Cerebellar nuclear complex (tissue), 1 donor: ENCODE results near the gene APOB.

Experiments
- DNase-seq, 2 experiments: peaks; one replicate each; lab custom pipeline; 2025; lab: John Stamatoyannopoulos, UW

Gene APOB

GRCh38 chr2:21046506-21046905 lies 2.6 kb upstream of the APOB start:
- no peak for DNase-seq

- DNase-seq = no peak
These were observed 960 bp upstream of the APOB start for GRCh38 chr2:21044694-21045371.

DNA sequence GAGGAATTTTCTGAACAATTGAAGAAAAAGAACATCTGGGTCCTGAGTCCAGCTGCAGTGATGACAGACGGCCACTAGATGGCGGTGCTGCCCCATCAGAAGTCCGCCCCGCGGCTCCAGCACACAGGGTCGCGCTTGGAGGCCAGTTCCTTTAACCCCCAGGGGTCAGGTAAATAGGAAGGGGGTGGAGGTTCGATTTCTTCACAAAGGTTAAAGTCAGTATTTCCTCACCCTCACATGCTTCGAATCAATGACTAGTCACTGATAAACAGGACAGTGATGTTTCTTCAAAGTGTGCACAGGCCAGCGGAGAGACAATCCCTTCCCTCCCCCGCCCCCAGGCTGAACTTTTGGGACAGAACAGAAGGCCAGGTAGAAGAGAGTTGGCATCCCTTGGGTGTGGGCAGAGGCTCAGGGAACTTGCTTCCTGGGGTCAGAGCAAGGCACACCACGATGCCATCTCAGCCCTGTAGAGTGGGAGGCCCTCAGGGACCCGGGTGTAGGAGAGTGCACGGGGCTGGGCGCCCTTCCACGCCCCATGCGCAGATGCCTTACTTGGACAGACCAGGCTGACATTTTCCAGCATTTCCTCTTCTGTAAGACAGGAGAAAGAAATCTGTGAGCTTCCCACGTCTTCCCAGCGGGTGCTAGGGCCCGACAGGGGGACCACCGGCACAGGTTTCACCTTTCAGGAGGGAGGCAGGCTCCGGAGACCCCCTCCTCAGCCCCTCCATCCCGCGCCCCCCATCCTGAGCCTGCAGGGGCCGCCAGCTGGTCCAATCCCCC lies 722 bp downstream of the APOB start:
- DNase-seq = no peak

DNA sequence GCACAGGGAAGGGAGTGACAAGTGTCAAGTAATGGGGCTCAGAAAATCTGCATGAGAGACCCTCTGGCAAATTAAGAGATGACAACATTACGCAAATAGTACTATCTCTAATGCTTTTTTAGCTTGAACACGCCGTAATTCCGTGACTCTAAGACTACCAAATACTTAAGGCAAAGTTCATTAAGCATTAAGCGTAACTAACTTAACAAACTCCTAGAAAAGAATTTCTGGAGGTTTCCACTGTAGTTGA lies 1.2 kb downstream of the APOB start:
- no peak for DNase-seq

GRCh38 chr2:21041943-21042707 lies 1.7 kb downstream of the APOB start:
- DNase-seq = no peak

DNA sequence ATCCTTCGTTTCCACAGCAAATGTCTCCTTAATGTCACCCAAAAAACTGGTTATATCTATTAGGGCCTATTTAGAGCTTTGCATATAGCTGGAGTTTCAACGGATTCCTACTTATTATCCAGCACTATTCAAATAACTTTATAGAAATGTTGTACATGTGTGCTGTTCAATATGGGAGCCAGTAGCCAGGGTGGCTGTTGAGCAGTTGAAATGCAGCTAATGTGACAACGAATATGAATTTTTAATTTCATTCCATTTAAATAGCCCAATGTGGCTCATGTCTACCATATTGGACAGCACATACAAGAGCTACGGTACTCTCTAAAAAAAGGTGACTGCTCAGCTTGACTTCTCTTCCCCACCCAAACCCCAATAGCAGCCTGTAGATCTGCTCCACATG lies 2.4 kb downstream of the APOB start:
- no peak for DNase-seq

DNA sequence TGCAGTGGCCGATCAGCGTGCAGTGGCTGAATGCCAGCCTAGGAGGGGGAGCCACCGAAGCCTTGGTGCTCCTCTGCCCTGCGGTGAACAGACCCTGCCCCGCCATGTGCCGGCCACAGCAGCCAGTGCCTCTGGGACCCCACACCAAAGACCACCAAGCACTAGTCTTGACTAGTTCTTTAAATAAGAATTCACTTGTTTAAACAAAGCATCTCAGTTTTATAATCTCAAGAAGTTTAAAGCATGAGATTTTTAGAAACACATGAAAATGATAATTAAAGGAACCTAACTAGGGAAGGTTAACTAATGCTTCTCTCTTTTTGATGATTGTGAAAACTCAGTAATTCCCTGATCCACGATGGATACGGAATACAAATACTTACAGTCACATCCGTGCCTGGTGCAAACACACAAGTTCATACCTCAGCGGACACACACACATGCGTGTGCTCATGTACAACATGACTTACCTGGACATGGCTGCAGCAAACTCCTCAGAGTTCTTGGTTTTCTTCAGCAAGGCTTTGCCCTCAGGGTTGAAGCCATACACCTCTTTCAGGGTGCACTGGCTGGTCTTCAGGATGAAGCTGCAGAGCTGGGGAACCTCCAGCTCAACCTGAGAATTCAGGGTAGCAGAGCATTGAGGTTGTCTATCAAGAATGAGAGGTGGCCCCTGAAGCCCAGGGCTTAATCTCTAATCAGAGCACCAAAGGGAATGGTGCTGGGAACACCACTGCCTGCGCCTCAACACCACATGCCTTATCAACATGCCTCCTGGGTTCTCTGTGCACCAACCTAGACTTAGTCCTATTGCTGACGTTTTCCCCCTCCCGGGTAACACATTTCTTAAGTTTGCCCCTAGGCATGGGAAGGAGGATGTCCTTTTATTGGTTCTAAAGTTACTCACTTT lies 3.1 kb downstream of the APOB start:
- DNase-seq = no peak

DNA sequence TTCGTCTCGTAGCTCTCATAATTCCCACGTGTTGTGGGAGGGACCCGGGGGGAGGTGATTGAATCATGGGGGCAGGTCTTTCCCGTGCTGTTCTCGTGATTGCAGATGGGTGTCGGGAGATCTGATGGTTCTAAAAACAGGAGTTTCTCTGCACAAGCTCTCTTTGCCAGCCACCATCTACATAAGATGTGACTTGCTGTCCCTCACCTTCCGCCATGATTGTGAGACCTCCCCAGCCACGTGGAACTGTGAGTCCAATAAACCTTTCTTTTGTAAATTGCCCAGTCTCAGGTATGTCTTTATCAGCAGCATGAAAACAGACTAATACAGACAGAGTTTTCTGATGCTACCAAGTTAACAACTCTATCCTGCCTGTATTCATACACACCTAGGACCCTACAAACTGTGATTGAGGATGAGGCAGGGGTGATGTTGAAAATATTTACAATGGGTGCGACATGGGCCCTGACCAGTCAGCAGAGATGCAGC lies 3.9 kb downstream of the APOB start:
- DNase-seq = no peak

DNA sequence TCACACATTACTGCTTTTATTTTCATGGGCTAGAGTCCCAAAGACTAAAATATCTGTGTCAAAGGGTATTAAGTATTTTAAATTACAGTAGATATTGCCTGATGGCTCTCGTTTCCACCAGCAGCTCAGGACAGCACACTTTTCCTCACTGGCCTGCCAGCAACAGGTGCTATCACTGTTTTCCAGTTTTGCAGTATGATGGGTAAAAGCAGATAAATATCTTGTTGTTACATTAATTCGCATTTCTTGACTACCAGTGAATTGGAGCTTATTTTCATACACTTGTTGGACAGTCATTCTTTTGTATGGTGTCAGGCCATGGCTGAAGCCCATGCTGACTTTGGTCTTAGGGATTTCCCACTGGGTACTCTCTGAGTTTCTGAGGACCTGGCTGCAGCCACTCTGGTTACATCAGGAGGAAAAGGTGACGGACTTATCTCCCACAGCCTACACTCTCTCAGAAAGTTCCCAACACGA lies 4.8 kb downstream of the APOB start:
- DNase-seq = no peak

DNA sequence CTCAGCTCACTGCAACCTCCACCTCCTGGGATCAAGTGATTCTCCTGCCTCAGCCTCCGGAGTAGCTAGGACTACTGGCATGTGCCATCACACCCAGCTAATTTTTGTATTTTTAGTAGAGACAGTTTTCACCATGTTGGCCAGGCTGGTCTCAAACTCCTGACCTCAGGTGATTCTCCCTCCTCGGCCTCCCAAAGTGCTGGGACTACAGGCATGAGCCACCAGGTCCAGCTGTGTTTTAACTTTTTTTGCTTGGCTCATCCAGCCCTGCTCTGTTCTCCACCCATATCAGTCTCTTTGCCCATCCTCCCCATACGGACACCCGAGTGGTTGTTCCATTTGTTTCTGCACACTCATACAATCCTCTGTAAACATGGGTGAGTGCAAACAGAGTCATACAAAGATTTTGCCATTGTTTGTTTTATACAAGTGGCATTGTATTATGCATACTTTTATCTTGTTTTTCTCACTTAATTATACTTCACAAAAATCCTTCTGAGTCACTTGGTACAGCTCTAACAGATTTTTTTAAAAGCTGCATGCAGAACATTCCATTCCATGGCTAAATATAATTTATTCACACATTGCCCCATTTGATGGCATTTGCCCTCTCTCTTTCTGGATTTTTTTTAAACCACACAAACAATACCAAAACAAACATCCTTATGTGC lies 5.3 kb downstream of the APOB start:
- DNase-seq = no peak

DNA sequence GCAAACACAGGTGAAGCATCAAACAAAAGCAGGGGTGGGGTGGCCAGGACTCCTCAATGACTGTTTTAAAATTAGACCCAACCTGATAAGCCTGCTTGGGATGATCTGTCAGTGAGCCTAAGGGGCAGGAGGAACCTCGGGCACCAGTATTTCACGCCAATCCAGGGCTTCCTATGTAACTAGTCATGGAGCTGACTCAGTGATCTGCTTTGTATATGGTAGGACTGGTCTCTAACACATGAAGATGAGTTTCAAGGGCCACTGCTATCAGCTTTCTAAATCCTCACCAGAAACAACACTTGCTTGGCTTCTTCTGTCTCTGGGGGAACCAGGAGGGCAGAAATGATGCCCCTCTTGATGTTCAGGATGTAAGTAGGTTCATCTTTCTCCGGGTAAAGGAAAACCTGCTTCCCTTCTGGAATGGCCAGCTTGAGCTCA lies 6.2 kb downstream of the APOB start:
- DNase-seq = no peak

GRCh38 chr2:21036708-21037670 lies 6.9 kb downstream of the APOB start:
- no peak for DNase-seq

- no peak for DNase-seq
These were observed 7.7 kb downstream of the APOB start for GRCh38 chr2:21035974-21036707.

- DNase-seq = no peak
These were observed 8.4 kb downstream of the APOB start for GRCh38 chr2:21035282-21035973.

DNA sequence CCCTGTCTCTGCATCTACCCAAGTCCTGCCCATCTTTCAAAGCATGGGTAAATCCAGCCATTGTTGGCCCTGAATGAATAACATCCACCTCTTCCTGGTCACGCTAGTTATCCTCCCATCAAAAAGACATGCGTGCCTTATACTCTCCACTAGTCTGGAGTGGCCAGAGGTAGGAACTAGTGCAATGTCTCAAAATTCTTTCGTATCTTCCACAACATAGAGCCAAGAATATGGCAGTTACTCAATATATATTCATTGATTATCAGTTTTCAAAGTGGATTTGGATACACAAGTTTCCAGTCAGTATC lies 8.9 kb downstream of the APOB start:
- no peak for DNase-seq

DNA sequence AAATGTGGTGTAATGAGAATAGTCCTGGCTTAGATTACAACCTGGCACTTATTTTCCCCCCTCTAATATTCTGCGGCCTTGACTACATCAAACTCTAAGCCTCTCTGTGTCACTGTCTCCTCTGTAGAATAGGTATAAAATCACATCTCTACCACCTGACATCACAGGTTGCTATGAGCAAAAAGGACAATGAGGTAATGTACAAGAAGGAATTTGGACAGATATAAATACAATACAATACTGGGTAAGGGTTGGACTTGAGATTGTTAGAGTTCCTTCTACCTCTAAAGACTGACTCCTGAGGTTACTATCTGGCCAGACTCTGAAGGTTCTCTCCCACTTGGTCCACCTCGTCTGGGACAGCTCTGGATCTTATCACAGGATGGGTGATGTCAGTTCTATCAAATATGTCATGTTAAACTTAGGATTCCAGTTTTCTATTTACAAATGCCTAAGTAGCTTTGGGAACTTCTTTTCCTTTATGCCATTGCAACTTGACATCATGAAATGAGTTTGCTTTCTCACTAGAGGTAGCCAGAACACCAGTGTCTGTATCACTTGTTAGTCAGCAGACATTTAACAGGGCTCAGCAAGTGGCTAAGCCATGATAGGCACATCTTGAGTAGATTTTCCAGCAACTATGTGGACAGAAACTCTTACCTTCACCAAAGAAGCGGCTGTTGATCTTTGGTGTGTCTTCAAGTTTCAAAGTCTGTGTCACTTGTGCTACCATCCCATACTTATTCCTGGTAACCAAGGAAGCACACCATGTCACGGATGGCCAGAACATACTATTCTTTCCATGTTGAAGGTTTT lies 9.5 kb downstream of the APOB start:
- DNase-seq = no peak

GRCh38 chr2:21033237-21034155 lies 10.4 kb downstream of the APOB start:
- DNase-seq = no peak
